Pulmonary artery endothelial cell (primary cell): ENCODE data around the gene DROSHA. TPM values are rescaled to one million over a fixed set of nuclear protein-coding genes. Genes with fewer than 3 reads are reported as not detected.
"Not testable (repeated sequence)": the region's sequence is repeated elsewhere in the genome, so short reads cannot be mapped to it uniquely, and the experiment has no call there.

Experiments used
- DNase-seq: peaks from one replicate; pipeline ENCODE4 v3.0.0-alpha.2; 2011; ENCODE audit warnings: low read depth, low spot score
- total RNA-seq: library from RNA; depleted of rRNA; stranded (reverse); fragments of >200 nt; gene quantifications from 2 replicates; pipeline ENCODE4 v1.2.3, GENCODE V29; 2014

DROSHA gene
- total RNA-seq, 1 donor from 2014 or later = 42.9 TPM

- no peak for DNase-seq
Measured at GRCh38 chr5:31421806-31422586, 109.9 kb downstream of the DROSHA start.

- DNase-seq = no peak
Measured at GRCh38 chr5:31417512-31417911, 114.4 kb downstream of the DROSHA start.

GRCh38 chr5:31416547-31416946, 115.3 kb downstream of the DROSHA start:
- no peak for DNase-seq

GRCh38 chr5:31415960-31416359, 115.9 kb downstream of the DROSHA start:
- no peak for DNase-seq

GRCh38 chr5:31415009-31415923, 116.6 kb downstream of the DROSHA start:
- no peak for DNase-seq

GRCh38 chr5:31413030-31413812, 118.7 kb downstream of the DROSHA start:
- DNase-seq = no peak

GRCh38 chr5:31412324-31412723, 119.6 kb downstream of the DROSHA start:
- DNase-seq = peak; percentile 68

- no peak for DNase-seq
Measured at GRCh38 chr5:31410089-31410488, 121.8 kb downstream of the DROSHA start.

GRCh38 chr5:31408814-31409213, 123.1 kb downstream of the DROSHA start:
- no peak for DNase-seq

- no peak for DNase-seq
Measured at GRCh38 chr5:31407921-31408693, 123.8 kb downstream of the DROSHA start.

GRCh38 chr5:31404325-31404724, 127.6 kb downstream of the DROSHA start:
- DNase-seq = no peak

GRCh38 chr5:31401691-31402090, 130.2 kb downstream of the DROSHA start:
- no peak for DNase-seq

- DNase-seq = no peak
Measured at GRCh38 chr5:31397926-31398557, 133.9 kb downstream of the DROSHA start.

GRCh38 chr5:31396611-31397295, 135.1 kb downstream of the DROSHA start:
- no peak for DNase-seq

GRCh38 chr5:31395450-31396045, 136.3 kb downstream of the DROSHA start:
- DNase-seq = not testable (repeated sequence)

GRCh38 chr5:31393126-31393525, 138.8 kb downstream of the DROSHA start:
- DNase-seq = no peak

- DNase-seq = no peak
Measured at GRCh38 chr5:31392061-31392460, 139.8 kb downstream of the DROSHA start.

GRCh38 chr5:31390256-31390655, 141.6 kb downstream of the DROSHA start:
- DNase-seq = no peak

- DNase-seq = no peak
Measured at GRCh38 chr5:31385774-31386537, 145.9 kb downstream of the DROSHA start.
